UCSD-AML1 (cell line): ENCODE data around the gene DISC1.
"Not testable (repeated sequence)": the region's sequence is repeated elsewhere in the genome, so short reads cannot be mapped to it uniquely, and the experiment has no call there.

Source experiments
- DNase-seq: peaks from one replicate; lab custom pipeline; 2025; ENCODE audit not compliant: unreplicated experiment; lab: John Stamatoyannopoulos, UW

DISC1 gene

DNA sequence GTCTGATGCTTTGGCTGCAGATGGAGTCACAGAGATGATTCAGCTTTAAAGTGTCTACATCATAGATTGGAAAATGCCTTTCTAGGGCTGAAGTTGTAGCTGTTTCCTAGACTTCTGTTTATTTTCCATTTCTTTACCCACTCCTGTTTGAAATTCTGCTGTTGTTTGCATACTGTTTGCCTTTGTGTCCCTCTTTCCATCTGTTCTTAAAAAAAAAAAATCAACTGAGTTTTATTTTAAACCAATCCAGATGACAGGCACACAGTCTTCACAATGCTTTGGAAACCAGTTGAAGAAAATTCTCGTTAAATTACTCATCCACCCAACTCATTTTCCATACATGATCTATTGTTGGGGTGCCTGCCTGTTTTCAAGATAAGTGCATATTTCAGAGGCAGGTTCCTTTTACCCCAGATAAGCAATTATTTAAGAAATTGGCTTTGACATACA lies 245.9 kb downstream of the DISC1 start:
- no peak for DNase-seq

DNA sequence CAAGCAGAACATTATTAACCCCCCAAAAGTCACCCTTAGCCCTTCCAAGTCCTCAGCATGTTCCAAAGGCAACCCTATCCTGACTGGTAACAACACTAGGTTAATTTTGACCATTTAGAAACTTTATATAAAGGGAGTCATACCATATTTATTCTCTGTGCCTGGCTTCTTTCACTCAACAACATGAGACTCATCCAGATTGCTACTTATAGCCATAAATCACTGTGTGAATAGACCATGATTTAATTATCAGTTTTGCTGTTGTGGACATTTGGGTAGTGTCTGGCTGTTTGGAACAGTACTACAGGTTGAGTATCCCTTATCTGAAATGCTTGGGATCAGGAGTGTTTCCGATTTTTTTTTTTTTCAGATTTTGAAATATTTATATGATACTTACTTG lies 252.1 kb downstream of the DISC1 start:
- DNase-seq: no peak

DNA sequence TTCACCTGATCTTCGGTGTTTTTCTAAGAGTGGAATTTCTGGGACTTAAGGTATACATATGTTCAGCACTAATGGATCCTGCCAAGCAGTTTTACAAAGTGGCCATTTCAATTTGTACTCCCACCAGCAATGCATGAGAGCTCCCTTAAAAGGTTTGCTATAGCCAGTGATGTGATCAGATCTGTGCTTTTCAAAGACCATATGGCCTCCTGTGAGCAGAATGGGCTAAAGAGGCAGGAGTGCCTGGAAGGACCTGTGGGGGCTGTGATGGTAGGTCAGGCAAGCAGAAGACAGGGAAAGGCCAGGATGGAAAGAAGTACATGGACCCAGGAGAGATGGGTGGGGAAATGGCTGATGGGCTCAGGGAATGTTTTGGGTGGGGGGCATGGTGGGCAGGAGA lies 252.7 kb downstream of the DISC1 start:
- no peak for DNase-seq

DNA sequence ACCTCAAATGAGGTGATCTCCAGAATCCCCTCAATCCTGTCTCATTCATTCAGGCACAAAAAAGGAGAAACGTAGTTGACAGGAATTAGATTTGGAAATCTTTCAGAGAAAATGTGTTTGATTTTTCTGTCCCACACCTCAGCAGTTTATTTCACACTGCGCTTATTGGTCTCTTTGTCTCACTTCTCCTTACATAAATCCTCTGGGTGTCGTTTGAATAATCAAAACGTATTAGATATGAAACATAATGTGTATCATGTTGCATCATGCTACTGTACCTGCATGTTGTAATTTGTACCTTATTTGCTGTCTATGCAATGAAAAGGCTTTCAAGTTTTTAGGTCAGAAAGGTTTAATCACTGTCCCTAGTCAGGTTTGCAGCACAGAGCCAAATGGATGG lies 255.7 kb downstream of the DISC1 start:
- DNase-seq: no peak

DNA sequence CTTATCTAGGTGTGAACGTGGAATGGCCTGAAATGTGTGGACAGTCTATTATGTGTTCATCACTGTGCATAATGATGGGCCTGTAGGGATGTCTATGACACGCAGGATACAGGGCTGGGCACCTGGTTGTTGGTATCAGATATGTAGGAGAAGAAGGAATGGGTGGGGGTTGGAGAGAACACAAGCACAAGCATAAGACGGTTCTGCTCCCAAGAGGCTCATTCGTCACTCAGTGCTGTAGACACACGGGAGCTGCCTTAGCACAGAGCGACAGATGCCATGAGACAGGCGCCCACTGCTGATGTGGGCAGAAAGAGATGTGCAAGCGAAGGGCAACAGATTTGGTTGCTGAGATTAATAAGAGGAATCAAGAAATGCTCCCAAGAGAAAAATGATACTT lies 256.2 kb downstream of the DISC1 start:
- no peak for DNase-seq

DNA sequence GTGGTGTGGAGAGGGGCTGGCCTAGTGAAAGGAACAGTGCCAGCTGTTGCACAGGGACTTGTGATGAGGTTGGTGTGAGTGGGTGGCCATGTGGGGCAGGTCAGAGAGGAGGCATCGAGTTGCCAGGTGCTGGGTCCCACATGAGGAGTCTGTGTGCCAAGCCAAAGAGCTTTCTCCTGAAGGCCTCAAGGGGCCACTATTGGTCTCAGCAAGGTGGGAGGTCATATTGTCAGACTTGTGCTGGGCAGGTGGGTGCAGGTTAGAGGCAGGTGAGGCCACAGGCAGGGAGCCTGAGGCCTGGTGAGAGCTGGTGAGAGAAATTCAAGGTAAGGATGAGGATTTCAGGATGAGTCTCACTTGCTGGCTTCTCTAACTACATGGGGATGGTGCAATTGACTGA lies 256.8 kb downstream of the DISC1 start:
- DNase-seq: no peak

DNA sequence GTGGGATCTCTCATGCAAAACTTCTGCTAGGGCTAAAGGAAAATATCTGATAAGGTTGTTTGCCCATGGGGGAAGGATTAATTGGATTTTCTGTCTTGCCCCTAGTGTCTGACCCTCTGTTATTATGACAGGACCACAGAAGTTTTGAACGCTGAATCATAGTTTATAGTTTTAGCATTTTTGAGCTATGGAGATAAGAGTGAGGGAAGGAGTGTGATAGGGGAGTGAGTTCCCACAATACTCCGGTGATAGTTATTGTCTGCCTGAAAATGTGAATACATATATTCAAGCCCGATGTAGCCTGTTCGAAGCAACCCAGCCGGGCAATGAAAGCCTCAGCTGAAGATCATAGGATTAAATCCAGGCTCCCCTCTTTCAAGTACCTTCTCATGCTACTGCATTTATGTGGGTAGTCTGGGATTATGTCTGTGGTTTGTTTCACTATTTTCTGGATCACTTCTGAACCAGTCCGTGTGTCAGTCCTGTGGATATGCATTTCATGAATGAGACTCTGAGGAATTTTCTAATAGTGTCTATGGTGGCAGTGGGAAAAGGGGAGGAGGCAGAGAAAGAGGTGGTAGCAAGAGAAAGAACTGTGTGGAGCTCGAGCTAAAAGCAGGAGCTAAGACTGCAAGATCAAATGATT lies 258.7 kb downstream of the DISC1 start:
- no peak for DNase-seq

DNA sequence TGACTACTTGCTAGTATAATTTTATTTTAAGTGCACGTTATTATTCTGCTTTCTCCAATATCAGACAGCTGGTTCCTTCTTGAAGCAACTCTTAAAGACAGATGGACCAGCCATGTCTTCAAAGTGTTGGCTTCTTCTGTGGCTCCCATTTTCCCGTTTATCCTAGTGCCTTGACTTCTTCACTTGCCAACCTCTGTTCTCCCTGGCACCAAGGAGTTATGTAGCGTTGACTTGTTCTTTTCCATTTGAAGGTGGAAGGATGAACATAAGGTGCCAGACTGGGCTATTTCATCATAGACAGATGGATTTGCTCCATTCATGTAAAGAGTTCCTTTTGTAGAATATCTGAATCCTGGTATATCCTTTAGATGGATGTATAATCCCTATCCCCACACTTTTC lies 260.6 kb downstream of the DISC1 start:
- DNase-seq: no peak

DNA sequence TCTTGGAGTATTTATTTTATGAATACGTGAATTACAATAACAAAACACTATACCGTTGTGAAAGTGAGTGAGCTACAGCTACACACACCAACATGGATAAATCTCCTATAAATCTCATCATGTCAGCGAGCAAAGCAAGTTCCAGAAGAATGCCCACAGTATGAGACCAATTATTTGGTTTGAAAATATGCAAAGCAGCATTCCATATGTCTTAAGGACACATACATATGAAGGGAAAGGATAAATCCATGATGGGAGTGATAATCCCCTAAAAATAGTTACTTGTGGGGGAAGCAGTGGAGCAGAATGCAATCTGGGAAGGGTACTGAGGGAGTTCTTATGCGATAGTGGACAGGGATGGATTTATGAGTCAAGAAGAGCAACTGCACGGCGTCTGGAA lies 261.3 kb downstream of the DISC1 start:
- DNase-seq: no peak

DNA sequence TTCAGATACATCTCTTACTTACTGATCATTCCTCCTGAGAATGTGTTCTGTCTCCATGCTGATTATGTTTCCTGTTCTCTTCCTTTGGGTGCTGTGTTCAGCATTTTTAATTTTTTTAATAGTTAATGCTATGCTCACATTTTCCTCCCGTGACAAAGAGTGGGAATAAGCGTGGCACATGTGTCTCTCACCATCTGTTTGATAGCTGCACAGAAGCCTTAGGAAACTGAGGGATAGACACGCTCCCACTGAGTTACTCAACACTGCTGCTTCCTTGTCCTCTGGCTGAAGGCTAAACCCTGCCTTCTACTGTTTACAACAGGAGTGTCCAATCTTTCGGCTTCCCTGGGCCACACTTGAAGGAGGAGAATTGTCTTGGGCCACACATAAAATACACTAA lies 264.2 kb downstream of the DISC1 start:
- no peak for DNase-seq

DNA sequence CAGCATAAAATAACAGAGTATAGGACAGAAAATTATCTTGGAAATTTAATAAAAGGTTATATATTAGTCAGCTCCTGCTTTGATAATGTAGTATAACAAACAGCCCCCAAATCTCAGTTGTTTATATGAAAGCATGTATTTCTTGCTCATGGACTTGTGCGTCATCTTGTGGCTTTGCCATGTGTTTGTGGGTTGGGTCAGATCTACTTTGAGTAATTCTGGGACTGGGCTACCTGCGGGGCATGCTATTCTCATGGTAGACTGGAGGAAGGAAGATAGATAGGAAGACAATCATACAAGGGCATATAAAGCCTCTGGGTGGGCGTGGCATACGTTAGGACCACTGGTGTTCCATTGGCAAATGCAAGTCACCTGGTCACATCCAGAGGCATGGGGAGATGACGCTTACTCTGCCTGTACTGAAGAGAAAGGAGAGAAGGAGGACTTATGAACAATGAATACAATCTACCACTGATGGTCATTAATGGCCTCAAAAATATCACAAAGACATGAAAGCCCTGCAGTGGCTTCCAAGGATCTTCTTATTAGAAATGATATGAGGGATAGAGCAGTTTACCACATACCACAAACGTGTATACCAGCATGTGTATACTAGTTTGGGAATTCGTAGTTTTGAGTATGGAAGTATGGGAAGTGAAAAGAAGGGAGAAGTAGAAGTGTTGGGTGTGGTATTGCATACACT lies 267.0 kb downstream of the DISC1 start:
- no peak for DNase-seq

DNA sequence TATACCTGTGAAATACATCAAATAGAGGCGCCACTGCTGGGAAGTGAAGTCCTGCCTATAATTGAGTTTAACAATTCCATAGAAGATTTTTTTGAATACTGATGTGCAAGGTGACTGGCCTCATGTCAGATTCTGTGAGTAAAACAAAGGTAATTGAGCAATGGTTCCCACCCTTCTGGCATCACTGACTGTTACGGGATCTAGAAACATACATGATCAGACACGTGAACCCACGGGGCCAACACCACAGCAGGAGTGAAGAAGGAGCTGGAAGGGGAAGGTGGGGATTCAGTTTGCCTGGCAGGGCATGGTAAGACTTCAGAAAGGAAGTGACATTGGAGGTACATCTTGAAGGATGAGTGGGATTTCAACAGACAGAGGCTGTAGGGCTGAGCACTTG lies 270.2 kb downstream of the DISC1 start:
- no peak for DNase-seq

DNA sequence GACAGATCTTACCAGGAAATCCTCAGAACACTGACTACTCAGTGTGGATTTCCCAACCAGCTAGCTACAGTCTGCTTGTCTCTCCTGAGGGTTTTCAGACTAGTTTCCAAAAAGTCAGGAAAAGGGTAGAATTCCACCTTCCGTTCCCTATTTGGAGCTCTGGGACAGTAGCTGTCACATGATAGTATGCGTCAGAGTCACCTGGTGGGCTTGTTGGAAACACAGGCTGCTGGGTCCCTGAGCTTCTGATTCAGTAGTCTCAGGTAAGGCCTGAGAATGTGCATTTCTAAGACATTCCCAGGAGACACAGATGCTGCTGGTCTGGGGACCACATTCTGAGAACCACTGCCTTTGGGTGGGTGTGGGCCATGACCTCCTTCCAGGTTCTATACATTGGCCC lies 272.5 kb downstream of the DISC1 start:
- DNase-seq: no peak

DNA sequence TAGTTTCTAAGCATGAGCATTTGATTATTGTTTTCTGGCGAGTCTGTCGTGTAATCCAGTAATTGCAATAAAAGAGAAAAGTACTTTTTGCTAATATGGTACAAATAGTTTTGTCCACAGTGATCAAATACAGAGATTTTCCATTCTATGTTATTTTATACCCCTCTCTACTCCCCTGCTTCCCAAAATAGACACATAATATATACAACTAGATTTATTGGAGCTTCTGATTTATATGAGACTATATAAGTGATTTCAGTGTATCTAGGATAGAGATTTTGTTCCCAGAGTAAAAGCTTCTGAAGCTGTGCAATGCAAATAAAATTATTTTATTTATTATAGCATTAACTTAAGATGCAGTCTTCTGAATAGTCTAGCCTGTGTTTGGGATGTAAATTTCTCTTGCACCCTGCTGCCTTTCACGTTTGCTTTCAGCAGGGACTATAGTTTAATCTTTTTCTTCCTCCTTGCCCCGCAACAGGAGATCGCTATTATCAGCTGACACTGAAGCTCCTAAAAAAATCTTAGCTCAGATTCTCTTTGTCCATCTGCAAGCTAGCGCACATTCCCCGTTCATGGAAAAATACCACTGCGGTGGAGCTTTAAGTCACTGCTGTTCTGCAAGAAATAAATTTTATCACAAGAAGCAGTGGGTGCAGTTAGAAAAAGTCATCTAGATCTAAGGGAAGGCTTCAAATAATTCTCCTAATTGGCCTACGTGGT lies 273.3 kb downstream of the DISC1 start:
- DNase-seq: no peak

DNA sequence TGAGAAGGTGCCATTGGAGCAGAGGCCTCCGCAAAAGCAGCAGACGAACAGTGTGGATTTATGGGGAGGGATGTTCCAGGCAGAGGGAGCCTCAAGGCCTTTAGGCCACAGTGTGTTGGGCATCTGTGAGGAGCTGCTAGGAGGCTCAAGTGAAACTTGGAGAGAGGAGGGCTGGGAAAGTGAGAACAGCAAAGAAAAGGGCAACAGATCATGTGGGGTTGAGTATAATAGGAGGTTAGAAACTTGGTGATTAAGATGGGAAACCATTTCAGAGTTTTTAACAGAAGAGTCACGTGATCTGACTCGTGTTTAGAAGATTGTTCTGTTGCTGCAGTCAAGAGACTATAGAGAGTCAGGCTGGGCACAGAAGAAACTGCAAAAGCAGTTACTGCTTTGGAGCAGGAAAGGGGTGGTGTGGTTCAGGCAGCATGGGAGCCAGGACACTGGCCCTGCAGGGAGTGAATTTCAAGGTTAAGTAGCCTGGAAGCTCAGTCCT lies 277.0 kb downstream of the DISC1 start:
- DNase-seq: no peak

DNA sequence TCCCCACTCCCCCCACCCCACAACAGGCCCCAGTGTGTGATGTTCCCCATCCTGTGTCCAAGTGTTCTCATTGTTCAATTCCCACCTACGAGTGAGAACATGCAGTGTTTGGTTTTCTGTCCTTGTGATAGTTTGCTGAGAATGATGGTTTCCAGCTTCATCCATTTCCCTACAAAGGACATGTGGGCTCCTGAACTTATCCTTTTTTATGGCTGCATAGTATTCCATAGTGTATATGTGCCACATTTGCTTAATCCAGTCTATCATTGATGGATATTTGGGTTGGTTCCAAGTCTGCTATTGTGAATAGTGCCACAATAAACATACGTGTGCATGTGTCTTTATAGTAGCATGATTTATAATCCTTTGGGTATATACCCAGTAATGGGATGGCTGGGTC lies 280.7 kb downstream of the DISC1 start:
- not testable (repeated sequence) for DNase-seq

DNA sequence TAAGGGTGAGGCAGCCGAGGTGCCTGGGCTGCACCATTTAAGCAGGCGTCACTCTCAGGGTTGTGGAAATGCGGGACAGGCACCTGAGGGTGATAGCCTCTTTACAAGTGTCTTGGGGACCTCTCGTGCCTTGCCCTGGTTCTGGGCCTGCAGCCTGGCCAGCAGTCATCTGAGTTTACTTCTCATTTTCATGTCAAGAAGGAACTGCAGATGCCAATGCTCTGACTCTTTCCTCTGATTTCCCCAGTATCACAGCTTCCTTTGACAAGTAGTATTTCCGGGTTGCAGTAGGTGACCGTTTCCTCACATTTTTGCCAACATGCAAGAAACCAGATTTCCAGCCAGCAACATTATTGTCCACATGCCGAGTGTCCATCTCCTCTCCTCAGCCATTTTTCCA lies 286.9 kb downstream of the DISC1 start:
- DNase-seq: no peak

DNA sequence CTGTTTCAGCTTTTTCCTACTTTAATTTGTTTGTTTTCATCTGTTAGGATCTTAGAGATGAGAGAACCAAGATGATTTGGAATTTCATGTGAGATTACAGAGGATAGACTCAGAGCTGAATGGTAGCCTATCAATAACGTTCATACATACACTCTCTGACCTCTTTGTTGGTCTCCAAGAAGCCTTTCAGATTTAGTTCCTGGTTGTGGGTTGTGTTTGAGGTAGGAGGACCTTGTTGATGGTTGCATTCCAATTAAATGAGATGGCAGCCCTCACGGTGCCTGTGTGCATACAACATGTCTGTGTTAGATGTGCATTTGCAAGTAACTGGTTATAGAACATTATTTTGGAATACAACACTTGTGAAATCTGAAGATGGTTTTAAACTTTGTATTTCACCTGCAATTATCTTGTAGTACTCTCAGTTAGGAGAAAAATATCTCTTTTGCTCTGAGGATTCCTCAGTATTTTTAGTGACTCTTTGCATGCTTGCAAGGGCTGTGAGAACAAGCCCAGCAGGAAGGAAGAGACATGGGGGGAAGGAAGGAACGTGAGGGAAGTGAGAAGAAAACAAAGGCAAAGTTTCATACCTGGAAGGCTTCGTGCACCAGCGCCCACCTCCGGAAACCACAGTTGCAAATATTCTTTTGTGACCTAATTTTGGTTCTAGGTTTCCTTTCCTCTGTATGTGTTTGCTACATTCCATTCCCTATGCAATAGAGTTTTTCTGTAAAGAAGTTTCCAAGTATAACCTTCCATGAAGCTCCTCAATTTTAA lies 291.8 kb downstream of the DISC1 start:
- DNase-seq: no peak

DNA sequence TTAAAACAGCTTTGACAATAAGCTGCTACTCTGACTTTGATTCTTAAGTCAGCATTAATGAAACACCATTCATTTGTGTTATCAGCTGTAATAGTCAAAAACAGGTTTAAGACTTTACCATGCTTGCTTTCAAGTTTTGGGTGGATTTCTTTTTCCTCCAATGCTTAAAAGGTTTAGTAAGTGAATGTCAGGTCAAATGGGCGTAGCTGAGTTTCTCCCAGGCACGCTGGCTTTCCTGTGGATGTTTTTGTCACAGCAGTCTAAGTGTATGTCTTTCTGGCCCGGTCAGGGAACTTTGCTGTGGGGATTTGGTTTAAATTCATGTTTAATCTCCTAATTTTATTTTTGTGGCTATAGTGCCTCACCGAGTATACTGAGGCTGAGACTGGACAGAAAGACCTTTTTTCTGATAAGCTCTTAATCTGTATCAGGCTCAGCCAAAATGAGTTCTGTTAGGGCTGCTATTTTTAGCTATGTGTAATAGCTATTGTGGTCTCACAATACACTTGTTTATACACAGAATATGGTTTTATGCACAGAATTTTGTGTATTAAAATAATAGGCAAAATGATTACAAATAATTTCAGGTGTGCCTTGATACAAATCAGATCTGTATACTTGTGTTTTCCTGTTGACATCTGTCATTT lies 292.8 kb downstream of the DISC1 start:
- DNase-seq: no peak

DNA sequence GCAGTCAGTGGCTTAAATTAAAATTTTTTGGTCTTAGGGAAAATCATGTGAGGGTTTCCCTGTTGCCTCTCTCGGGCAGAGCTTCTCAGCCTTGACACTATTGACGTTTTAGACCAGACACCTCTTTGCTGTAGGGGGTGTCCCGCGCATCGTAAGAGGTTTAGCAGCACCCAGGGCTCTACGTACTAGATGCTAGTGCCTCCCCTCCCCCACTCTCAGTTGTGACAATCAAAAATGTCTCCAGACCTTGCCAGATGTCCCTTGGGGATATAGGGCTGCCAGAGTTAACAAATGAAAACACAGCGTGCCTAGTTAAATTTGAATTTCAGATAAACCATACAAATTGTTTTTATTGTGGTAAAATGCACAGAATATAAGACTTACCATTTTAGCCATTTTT lies 293.3 kb downstream of the DISC1 start:
- DNase-seq: no peak
